Measurements from ENCODE around the gene FAM9C.

GRCh38 chrX:13028871-13029636 is 15.4 kb downstream of the FAM9C start:
- TF ChIP-seq OSR1 (CRISPR knock-in tag; IDR thresholded peaks at IDR 0.05), result no peak
- TF ChIP-seq CSRNP3 (CRISPR knock-in tag; IDR thresholded peaks at IDR 0.05), result no peak
- TF ChIP-seq ZFP3 (CRISPR knock-in tag; IDR thresholded peaks at IDR 0.05), result no peak
- TF ChIP-seq SNAI2 (CRISPR knock-in tag; IDR thresholded peaks at IDR 0.05), result no peak
- TF ChIP-seq ARNTL (CRISPR knock-in tag; IDR thresholded peaks at IDR 0.05; ENCODE audit: borderline replicate concordance, low read depth), result no peak
- no peak for TF ChIP-seq ZFP30 (CRISPR knock-in tag; IDR thresholded peaks at IDR 0.05)
- TF ChIP-seq CREB5 (CRISPR knock-in tag; IDR thresholded peaks at IDR 0.05; ENCODE audit: low read depth), result no peak
- TF ChIP-seq, protein P1, sequence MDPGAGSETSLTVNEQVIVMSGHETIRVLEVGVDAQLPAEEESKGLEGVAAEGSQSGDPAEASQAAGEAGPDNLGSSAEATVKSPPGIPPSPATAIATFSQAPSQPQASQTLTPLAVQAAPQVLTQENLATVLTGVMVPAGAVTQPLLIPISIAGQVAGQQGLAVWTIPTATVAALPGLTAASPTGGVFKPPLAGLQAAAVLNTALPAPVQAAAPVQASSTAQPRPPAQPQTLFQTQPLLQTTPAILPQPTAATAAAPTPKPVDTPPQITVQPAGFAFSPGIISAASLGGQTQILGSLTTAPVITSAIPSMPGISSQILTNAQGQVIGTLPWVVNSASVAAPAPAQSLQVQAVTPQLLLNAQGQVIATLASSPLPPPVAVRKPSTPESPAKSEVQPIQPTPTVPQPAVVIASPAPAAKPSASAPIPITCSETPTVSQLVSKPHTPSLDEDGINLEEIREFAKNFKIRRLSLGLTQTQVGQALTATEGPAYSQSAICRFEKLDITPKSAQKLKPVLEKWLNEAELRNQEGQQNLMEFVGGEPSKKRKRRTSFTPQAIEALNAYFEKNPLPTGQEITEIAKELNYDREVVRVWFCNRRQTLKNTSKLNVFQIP (CRISPR knock-in tag; IDR thresholded peaks at IDR 0.05; ENCODE audit: borderline replicate concordance, low read depth), result no peak
- TF ChIP-seq ZNF8 (CRISPR knock-in tag; IDR thresholded peaks at IDR 0.05), result no peak
- TF ChIP-seq PPARA (CRISPR knock-in tag; IDR thresholded peaks at IDR 0.05; ENCODE audit: borderline replicate concordance), result no peak
- no peak for TF ChIP-seq PATZ1 (CRISPR knock-in tag; IDR thresholded peaks at IDR 0.05; ENCODE audit: borderline replicate concordance)
